Measurements from ENCODE around the gene ZFYVE19.

GRCh38 chr15:40775740-40776536 is 31.0 kb upstream of the ZFYVE19 start:
- TF ChIP-seq POLR2AphosphoS5 (IDR thresholded peaks at IDR 0.05; ENCODE audit: low read depth, low read length), result no peak
- TF ChIP-seq CTCF (IDR thresholded peaks at IDR 0.05), result no peak
- TF ChIP-seq REST (IDR thresholded peaks at IDR 0.05; ENCODE audit: insufficient read depth in 1 of 2, low read depth in 2 of 2, low read length in 1 of 2), result no peak
- TF ChIP-seq SIN3A (IDR thresholded peaks at IDR 0.05; ENCODE audit: borderline replicate concordance, insufficient read depth, low read depth, low read length), result no peak

Data from Panc1 (cell line).